T47D (cell line): Measurements from ENCODE around the gene ZNF484.
"Not testable (repeated sequence)": the region's sequence is repeated elsewhere in the genome, so short reads cannot be mapped to it uniquely, and the experiment has no call there.

Experiments used
- DNase-seq, 2 experiments: peaks; one replicate each; pipeline versions ENCODE4 v3.0.0 to v3.0.0-alpha.2; 2011 to 2012; ENCODE audit warnings: low read depth in 1 of 2, low spot score in 1 of 2
- JUND ChIP-seq: IDR thresholded peaks from 2 replicates; pipeline ENCODE4 v1.6.1; 2012; ENCODE audit warnings: low read depth
- in situ Hi-C: cut with HindIII; loops from 2 replicates; pipeline ENCODE4 v1.10.0; 2016; ENCODE audit warnings: low sequenced_read_pairs, low pct_unique_long_range_greater_than_20kb

ZNF484 gene

DNA sequence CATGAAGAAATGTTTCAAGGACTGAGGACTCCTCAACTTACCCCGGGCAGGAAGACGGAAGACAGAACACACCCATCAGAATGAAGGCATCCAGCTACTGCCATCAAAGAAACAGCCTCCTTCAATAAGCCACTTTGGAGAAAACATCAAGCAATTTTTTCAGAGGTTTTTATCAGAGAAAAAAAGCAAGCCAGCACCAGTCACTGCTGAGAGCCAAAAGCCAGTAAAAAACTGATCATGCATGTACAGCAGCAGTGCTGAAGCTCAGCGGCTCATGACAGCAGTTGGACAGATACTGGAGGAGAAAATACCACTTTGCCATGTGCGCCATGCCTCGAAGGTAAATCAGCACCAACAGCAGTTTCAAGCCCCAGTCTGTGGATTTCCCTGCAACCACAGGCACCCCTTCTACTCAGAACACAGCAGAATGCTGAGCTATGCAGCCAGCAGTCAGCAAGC, 10.1 kb upstream of the ZNF484 start:
- TF ChIP-seq JUND: no peak
- no peak for DNase-seq
- in situ Hi-C loops: no loop called here

DNA sequence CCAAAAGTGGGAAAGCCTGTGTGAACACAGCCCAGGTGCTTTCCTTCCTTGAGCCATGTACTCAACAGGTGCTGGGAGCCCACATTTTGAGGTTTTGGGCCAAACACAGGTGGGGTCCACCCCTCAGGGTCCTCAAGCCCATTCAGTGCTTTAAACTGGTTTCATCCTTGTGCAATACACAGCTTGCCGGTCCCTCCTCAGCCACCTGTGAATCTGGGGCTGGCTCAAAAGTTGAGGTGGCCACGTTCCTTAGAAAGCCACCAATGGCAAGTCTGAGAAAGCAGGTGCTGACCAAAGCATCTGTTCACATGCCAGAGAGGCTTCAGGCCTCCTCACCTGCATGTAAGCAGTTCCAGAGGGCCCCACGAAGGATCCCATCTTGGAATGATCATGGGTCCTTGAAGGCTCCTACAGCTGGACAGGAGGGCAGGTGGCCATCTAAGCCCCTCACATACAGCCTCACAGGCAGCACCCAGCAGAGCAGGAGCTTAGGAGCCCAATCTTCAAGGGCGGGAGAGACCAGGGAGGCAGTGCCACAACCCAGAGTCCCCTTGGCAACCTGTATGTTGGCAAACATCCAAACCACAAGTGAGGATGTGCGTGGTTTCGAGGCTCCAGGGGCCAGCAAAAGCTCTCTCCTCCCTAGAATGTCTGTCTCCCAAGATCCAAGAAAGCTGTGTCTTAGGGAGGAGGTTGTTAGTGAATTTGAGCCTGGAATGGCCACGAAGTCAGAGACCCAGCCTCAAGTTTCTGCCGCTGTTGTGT, 9.2 kb upstream of the ZNF484 start:
- in situ Hi-C loops: not testable (repeated sequence)
- peak in 1 of 2 experiments; percentile 2 for DNase-seq

DNA sequence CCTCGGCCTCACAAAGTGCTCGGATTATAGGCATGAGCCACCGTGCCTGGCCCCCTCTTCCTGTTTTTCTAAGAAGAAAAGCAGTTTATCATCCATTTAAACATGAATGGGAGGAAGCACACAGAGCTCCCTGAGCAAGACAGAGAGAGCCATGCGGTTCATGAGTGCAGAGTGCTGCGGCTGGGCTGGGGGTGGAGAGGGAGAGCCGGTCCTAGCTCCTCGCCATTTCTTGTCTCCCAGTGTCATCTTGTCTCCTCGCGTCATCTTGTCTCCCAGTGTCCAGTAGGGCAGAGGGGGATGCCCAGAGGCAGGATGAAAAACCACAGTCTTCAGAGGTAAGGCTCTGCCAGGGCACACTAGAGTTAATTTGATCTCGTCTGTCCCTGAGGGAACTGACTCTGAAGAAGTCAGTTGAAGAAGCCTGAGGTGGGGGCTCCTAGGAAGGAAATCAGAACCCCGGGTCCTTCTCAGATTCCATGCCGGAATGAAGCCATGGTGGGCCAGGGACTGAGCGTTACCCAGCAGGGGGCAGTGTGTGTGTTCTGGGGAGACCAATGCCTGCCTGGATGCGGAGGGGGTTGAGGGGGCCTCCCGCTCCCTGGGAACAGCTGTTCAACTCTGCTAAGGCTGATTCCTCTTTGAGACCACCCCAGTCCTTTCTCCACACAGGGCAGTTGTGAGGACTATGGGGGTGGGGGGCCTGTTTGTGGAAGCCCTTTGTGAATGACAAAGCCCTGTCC, 6.0 kb upstream of the ZNF484 start:
- in situ Hi-C loops, DNase-seq: not testable (repeated sequence)

DNA sequence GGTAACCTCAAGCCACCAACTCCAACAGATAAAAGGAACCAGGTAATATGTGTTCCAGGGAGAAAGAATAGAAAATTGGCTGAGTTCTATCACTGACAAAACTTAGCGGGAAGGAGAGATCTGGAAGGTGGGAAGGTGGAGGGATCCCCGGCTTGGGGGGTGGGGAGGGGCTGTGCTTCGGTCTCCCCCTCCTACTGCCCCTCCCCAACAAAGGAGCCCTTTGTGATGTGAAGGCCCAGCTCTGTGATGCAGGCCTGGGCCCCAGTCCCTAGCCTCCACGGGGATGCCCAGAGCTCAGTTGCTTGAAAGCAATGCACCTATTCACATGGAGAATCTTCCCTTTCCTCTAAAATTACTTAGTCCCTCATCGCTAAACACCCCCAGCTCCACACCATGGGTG, 4.4 kb upstream of the ZNF484 start:
- DNase-seq: no peak
- in situ Hi-C loops: no loop called here
- no peak for TF ChIP-seq JUND

DNA sequence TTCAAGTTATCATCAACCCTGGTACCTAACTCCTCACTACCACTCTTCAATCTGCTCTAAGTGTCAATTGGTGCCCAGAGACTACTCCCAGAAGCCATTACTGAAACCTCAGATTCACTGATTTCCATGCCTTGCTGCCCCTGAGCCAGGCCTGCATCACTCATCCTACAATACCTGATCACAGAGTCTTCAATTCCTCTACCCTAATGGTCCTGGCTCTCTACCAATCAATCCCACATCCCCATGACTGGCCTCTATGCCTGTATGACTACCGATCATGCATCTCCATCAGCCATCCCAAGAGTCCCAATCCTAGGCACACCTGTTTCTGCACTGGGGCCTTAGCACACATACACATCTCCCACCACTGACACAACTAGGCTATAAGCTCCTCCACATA, 2.5 kb downstream of the ZNF484 start:
- no peak for TF ChIP-seq JUND
- no peak for DNase-seq
- in situ Hi-C loops: no loop called here

DNA sequence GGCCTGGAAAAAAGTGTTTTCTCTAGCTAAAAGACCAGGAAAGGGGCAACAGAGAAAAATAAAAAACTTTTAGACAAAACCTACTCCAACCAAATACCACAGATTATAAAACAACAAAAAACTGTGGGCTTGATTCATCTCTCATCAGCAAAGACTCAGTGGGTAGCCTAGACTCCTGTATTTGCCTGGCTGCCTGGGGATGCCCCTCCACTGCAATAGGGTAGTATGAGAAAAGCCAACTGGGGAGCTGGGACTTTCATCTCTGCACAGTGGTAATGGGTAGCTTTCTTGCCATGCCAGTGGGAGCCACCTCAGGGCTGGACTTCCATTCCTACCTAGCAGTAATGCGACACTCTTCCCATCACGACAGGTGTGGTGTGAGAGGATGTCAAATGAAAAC, 7.5 kb downstream of the ZNF484 start:
- in situ Hi-C loops: no loop called here
- no peak for TF ChIP-seq JUND
- DNase-seq: no peak

DNA sequence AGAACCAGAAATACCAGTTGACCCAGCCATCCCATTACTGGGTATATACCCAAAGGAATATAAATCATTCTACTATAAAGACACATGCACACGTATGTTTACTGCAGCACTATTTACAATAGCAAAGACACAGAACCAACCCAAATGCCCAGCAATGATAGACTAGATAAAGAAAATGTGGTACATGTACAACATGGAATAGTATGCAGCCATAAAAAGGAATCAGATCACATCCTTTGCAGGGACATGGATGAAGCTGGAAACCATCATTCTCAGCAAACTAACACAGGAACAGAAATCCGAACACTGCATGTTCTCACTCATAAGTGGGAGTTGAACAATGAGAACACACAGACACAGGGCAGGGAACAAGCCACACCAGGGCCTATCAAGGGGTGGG, 11.2 kb downstream of the ZNF484 start:
- DNase-seq, in situ Hi-C loops: not testable (repeated sequence)

DNA sequence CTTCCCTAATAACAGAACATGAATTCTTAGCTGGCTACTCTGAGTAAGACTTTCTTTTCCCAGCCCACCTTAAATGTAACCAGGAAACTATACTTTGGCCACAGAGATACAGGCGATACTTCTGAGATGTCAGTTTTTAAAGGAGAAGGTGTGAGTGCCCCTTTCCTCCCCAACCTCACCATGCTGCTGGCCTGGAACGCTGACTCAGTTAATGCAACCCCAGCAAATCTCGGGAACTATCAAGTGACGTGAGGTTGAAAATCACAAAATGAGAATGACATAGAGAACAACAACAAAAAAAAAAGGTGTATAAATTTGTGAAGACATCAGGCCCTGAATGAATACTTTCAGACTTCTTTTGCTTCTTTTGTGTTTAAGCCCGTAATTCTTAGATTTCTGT, 13.7 kb downstream of the ZNF484 start:
- DNase-seq: no peak
- no peak for TF ChIP-seq JUND
- in situ Hi-C loops: no loop called here

DNA sequence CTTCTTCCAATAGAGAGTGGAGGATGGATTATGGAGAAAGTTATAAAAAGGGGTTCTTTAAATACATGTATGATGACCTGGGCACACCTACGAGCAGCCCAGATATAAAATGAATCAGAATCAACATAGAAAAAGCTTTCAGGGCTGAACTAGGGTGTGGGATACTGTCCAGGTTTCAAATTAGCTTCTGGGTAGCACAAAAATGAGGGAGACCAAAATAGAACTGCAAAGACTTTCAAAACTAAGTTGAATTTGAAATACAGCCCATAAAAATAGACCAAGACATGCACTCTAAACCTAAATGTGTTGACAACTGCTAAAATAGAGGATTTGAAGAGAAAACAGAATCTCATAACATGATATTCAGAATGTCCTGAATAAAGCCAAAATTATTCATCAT, 17.0 kb downstream of the ZNF484 start:
- in situ Hi-C loops: no loop called here
- DNase-seq: no peak

DNA sequence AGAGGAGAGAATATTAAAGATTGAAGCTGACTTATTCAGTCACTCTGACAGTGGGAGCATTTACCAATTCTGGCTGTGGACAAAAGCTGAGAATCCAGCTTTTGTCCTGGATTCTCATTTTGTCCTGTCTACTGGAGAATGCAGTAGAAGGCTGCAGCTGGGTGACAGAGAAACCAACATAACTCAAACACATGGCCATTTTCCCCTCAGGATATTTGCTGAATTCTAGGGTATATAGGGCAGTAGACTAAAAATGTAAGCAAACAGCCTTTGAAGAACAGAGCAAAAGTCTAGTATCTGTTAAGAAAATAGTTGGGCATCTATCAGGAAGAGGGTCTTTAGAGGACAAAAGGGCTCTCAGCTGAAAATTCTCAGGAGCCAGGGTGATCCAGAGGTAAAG, 20.6 kb downstream of the ZNF484 start:
- in situ Hi-C loops: no loop called here
- peak in 1 of 2 experiments; percentile 65 for DNase-seq
- TF ChIP-seq JUND: no peak

More for the DNA sequence above, 17.0 kb downstream of the ZNF484 start:
- TF ChIP-seq JUND: no peak

DNA sequence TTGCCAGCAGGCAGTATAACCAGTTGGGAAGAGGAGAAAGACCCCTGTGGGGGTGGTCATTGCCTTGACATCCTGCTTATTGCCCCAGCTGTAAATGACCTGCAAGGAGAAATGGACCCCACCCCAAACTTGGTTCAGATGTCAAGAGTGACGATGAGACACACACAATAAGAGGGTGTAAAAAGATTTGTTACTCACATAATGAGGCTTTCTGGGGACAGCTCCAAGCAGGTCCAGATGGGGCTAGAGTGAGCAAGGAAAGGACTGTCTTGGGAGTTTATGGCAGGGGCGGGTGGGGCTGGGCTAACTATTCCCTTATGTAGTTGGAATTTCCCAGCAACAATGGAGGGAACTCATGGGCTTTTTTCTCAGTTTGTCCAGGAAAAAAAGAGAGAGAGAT, 24.1 kb downstream of the ZNF484 start:
- no peak for TF ChIP-seq JUND
- in situ Hi-C loops: no loop called here
- DNase-seq: no peak

DNA sequence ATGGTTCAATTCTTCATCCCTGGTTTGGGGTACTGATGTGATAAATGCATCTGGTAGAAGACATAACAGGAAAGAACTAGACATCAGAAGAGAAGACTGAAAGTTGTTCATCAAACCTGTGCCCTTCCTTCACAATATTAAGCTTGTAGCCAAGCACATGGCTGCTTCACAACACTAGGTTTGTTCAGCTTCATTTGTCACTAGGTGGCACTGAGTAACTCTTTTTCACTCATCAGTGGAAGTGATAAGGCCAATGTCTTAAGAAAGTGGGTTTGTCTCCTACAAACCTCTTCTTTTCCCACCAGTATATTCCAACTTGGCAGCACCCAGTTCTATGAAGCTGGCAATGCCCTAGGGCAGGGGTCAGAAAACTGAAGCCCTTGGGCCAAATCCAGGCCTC, 26.9 kb downstream of the ZNF484 start:
- TF ChIP-seq JUND: no peak
- in situ Hi-C loops: no loop called here
- peak; percentile 7 to 67 for DNase-seq

DNA sequence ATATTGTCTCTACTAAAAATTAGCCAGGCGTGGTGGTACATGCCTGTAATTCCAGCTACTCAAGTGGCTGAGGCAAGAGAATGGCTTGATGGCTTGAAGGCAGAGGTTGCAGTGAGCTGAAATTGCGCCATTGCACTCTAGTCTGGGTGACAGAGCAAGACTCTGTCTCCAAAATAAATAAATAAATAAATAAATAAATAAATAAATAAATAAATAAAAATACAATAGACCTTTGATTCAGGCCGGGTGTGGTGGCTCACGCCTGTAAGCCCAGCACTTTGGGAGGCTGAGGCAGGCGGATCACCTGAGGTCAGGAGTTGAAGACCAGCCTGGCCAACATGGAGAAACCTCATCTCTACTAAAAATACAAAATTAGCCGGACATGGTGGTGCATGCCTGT, 29.1 kb downstream of the ZNF484 start:
- DNase-seq, in situ Hi-C loops: not testable (repeated sequence)
